Activated CD4-positive, alpha-beta memory T cell treated with anti-CD3 and anti-CD28 coated beads for 36 hours (primary cell): ENCODE results near the gene NQO1. TPM values are rescaled to one million over a fixed set of nuclear protein-coding genes. Genes with fewer than 3 reads are reported as not detected.
"Not testable (repeated sequence)": the region's sequence is repeated elsewhere in the genome, so short reads cannot be mapped to it uniquely, and the experiment has no call there.

ENCODE experiments used
- CTCF ChIA-PET: fragments of 350-600 bp; sonication (Branson Sonifier 250); formaldehyde crosslinking; loops from one replicate; lab custom pipeline; 2021; ENCODE audit warnings: antibody characterized with exemption, inconsistent platforms; lab: Charles Lee
- POLR2A ChIA-PET: fragments of 350-600 bp; sonication (Branson Sonifier 250); formaldehyde crosslinking; loops from one replicate; lab custom pipeline; 2021; ENCODE audit warnings: antibody characterized with exemption; lab: Charles Lee
- DNase-seq: peaks from one replicate; pipeline ENCODE4 v3.0.0-alpha.2; 2020
- H3K27ac Mint-ChIP-seq: one replicate; pipeline ENCODE4 v1.8.0; 2021; ENCODE audit warnings: mixed read lengths
- H3K27me3 Mint-ChIP-seq: one replicate; pipeline ENCODE4 v1.8.0; 2021; ENCODE audit warnings: mixed read lengths
- H3K36me3 Mint-ChIP-seq: one replicate; pipeline ENCODE4 v1.8.0; 2021; ENCODE audit warnings: mixed read lengths
- H3K4me1 Mint-ChIP-seq: one replicate; pipeline ENCODE4 v1.8.0; 2021; ENCODE audit warnings: low read depth, mixed read lengths
- H3K4me3 Mint-ChIP-seq: one replicate; pipeline ENCODE4 v1.8.0; 2021; ENCODE audit warnings: mild to moderate bottlenecking, mixed read lengths
- H3K9me3 Mint-ChIP-seq: one replicate; pipeline ENCODE4 v1.8.0; 2021; ENCODE audit warnings: mixed read lengths
- intact Hi-C: fragments of 100-400 bp; cut with micrococcal nuclease; formaldehyde crosslinking; loops from one replicate; pipeline ENCODE4 v1.15.1; 2023
- total RNA-seq, 2 experiments: library from RNA; stranded (reverse); gene quantifications; one replicate each; pipeline ENCODE4 v1.2.3, GENCODE V29; 2021

The NQO1 gene
- total RNA-seq, 2 experiments from 2014 or later = 14.9 to 18.2 TPM

- ChIA-PET CTCF (interaction anchor here (0.9 to 4.3 kb wide), 2 partner anchors 40 to 47 kb away, joined by 3 to 64 read pairs; no protein-coding TSS in a partner anchor), POLR2A (interaction anchor here (0.6 kb wide), 1 partner anchor 356 kb away, joined by 4 read pairs; no protein-coding TSS in a partner anchor)
- H3K36me3 Mint-ChIP-seq = peaks cover 14% of the 10 kb centered on the region
- DNase-seq, H3K9me3 Mint-ChIP-seq, H3K27ac Mint-ChIP-seq, H3K27me3 Mint-ChIP-seq, H3K4me3 Mint-ChIP-seq, intact Hi-C loops: not testable (repeated sequence)
- peaks cover 21% of the 10 kb centered on the region for H3K4me1 Mint-ChIP-seq
These were observed 31.0 kb upstream of the NQO1 start for GRCh38 chr16:69757375-69757774.

GRCh38 chr16:69756705-69757104 lies 30.3 kb upstream of the NQO1 start:
- Mint-ChIP-seq H3K9me3 (no peaks in the 10 kb centered on the region), H3K27ac (no peak overlapping the region), H3K4me3 (peak overlapping the region; percentile 6), H3K4me1 (peaks cover 26% of the 10 kb centered on the region), H3K27me3 (no peaks in the 10 kb centered on the region), H3K36me3 (peaks cover 19% of the 10 kb centered on the region)
- DNase-seq = no peak
- POLR2A ChIA-PET = interaction anchor here (0.6 kb wide), 1 partner anchor 355 kb away, joined by 4 read pairs; no protein-coding TSS in a partner anchor
- CTCF ChIA-PET = interaction anchor here (0.9 to 4.3 kb wide), 3 partner anchors 41 to 361 kb away, joined by 3 to 64 read pairs (median 6); no protein-coding TSS in a partner anchor
- intact Hi-C loops = no loop called here

GRCh38 chr16:69754469-69755310 lies 28.3 kb upstream of the NQO1 start, which contains the start of gene NOB1:
Gene NOB1 (minus strand): TSS chr16:69754926. CDS start chr16:69754910, 16 bp downstream.
- intact Hi-C loops = loop anchor here (1.0 to 2.0 kb wide), 5 partner anchors 8 to 358 kb away; partner anchors contain the start of genes NFAT5, NQO1 and WWP2
- Mint-ChIP-seq H3K27ac (peak within 1 kb of the TSS; percentile 98), H3K36me3 (peaks cover 29% of the 10 kb centered on the region), H3K27me3 (no peaks in the 10 kb centered on the region), H3K4me1 (peaks cover 23% of the 10 kb centered on the region), H3K9me3 (no peaks in the 10 kb centered on the region), H3K4me3 (peak within 1 kb of the TSS; percentile 100)
- peak; percentile 98 for DNase-seq
- ChIA-PET POLR2A (interaction anchor here (0.6 to 3.7 kb wide), 10 partner anchors 8 to 592 kb away, joined by 3 to 24 read pairs (median 4); partner anchors contain the start of genes DDX19A, NQO1 and WWP2), CTCF (interaction anchor here (0.7 to 4.3 kb wide), 31 partner anchors 9 to 424 kb away, joined by 3 to 64 read pairs (median 5); partner anchors contain the start of genes NIP7, NQO1 and PDF)

GRCh38 chr16:69754143-69754468 lies 27.7 kb upstream of the NQO1 start:
- peaks cover 32% of the 10 kb centered on the region for H3K36me3 Mint-ChIP-seq
- intact Hi-C loops = loop anchor here (1.0 to 2.0 kb wide), 4 partner anchors 8 to 189 kb away; partner anchors contain the start of genes NFAT5, NQO1 and WWP2
- peak overlapping the region; percentile 100 for H3K4me3 Mint-ChIP-seq
- no peaks in the 10 kb centered on the region for H3K9me3 Mint-ChIP-seq
- H3K27ac Mint-ChIP-seq = peak overlapping the region; percentile 98
- no peaks in the 10 kb centered on the region for H3K27me3 Mint-ChIP-seq
- H3K4me1 Mint-ChIP-seq = peaks cover 23% of the 10 kb centered on the region
- POLR2A ChIA-PET = interaction anchor here (1.0 to 3.7 kb wide), 8 partner anchors 8 to 593 kb away, joined by 3 to 24 read pairs (median 6); partner anchors contain the start of genes DDX19A, NQO1 and WWP2
- CTCF ChIA-PET = interaction anchor here (0.7 to 4.3 kb wide), 31 partner anchors 8 to 424 kb away, joined by 3 to 64 read pairs (median 5); partner anchors contain the start of genes NIP7, NQO1 and PDF
- DNase-seq = no peak

- POLR2A ChIA-PET = no interaction called here
- Mint-ChIP-seq H3K9me3 (no peaks in the 10 kb centered on the region), H3K4me1 (peaks cover 17% of the 10 kb centered on the region), H3K27ac (no peak overlapping the region), H3K4me3 (no peak overlapping the region), H3K36me3 (peaks cover 64% of the 10 kb centered on the region), H3K27me3 (no peaks in the 10 kb centered on the region)
- CTCF ChIA-PET = interaction anchor here (0.6 to 1.0 kb wide), 2 partner anchors 181 to 752 kb away, joined by 3 to 5 read pairs; no protein-coding TSS in a partner anchor
- no peak for DNase-seq
- intact Hi-C loops = no loop called here
These were observed 22.5 kb upstream of the NQO1 start for GRCh38 chr16:69748694-69749345.

GRCh38 chr16:69747115-69747514 lies 20.8 kb upstream of the NQO1 start:
- DNase-seq = no peak
- Mint-ChIP-seq H3K9me3 (no peaks in the 10 kb centered on the region), H3K27ac (no peak overlapping the region), H3K4me3 (no peak overlapping the region), H3K4me1 (peaks cover 2% of the 10 kb centered on the region), H3K36me3 (peaks cover 72% of the 10 kb centered on the region), H3K27me3 (no peaks in the 10 kb centered on the region)
- intact Hi-C loops = no loop called here
- POLR2A ChIA-PET = interaction anchor here (0.6 kb wide), 1 partner anchor 12 kb away, joined by 3 read pairs; no protein-coding TSS in a partner anchor
- CTCF ChIA-PET = interaction anchor here (0.6 kb wide), 1 partner anchor 48 kb away, joined by 3 read pairs; no protein-coding TSS in a partner anchor

GRCh38 chr16:69745959-69746358 lies 19.6 kb upstream of the NQO1 start:
- intact Hi-C loops = no loop called here
- CTCF ChIA-PET = interaction anchor here (1.2 to 1.9 kb wide), 2 partner anchors 9 to 12 kb away, joined by 4 to 10 read pairs; partner anchors contain the start of gene NOB1
- H3K9me3 Mint-ChIP-seq = no peaks in the 10 kb centered on the region
- POLR2A ChIA-PET = interaction anchor here (0.6 to 1.4 kb wide), 2 partner anchors 8 to 93 kb away, joined by 3 to 6 read pairs; partner anchors contain the start of gene NOB1
- H3K36me3 Mint-ChIP-seq = peaks cover 76% of the 10 kb centered on the region
- no peaks in the 10 kb centered on the region for H3K27me3 Mint-ChIP-seq
- DNase-seq = no peak
- no peak overlapping the region for H3K27ac Mint-ChIP-seq
- no peak overlapping the region for H3K4me3 Mint-ChIP-seq
- H3K4me1 Mint-ChIP-seq = no peaks in the 10 kb centered on the region

- POLR2A ChIA-PET = interaction anchor here (1.4 kb wide), 1 partner anchor 9 kb away, joined by 6 read pairs; the partner anchor contains the start of gene NOB1
- Mint-ChIP-seq H3K4me1 (no peaks in the 10 kb centered on the region), H3K36me3 (peaks cover 73% of the 10 kb centered on the region), H3K4me3 (no peak overlapping the region), H3K27me3 (no peaks in the 10 kb centered on the region), H3K27ac (no peak overlapping the region), H3K9me3 (no peaks in the 10 kb centered on the region)
- no peak for DNase-seq
- CTCF ChIA-PET = interaction anchor here (1.2 to 1.9 kb wide), 2 partner anchors 9 to 11 kb away, joined by 4 to 10 read pairs; partner anchors contain the start of gene NOB1
- intact Hi-C loops = no loop called here
These were observed 18.9 kb upstream of the NQO1 start for GRCh38 chr16:69745232-69745612.

- Mint-ChIP-seq H3K27me3 (no peaks in the 10 kb centered on the region), H3K4me1 (no peaks in the 10 kb centered on the region), H3K9me3 (no peaks in the 10 kb centered on the region), H3K36me3 (peaks cover 73% of the 10 kb centered on the region), H3K27ac (no peak overlapping the region), H3K4me3 (no peak overlapping the region)
- no peak for DNase-seq
- ChIA-PET CTCF (interaction anchor here (1.9 kb wide), 1 partner anchor 10 kb away, joined by 10 read pairs; the partner anchor contains the start of gene NOB1), POLR2A (no interaction called here)
- intact Hi-C loops = no loop called here
These were observed 18.2 kb upstream of the NQO1 start for GRCh38 chr16:69744363-69745231.

GRCh38 chr16:69741951-69742904 lies 15.9 kb upstream of the NQO1 start:
- H3K4me3 Mint-ChIP-seq = no peak overlapping the region
- H3K4me1 Mint-ChIP-seq = no peaks in the 10 kb centered on the region
- POLR2A ChIA-PET = interaction anchor here (0.6 to 1.1 kb wide), 2 partner anchors 8 to 174 kb away, joined by 3 read pairs; no protein-coding TSS in a partner anchor
- CTCF ChIA-PET = interaction anchor here (0.6 to 1.1 kb wide), 3 partner anchors 8 to 73 kb away, joined by 3 to 5 read pairs (median 4); partner anchors contain the start of gene NOB1
- H3K27ac Mint-ChIP-seq = no peak overlapping the region
- no peaks in the 10 kb centered on the region for H3K9me3 Mint-ChIP-seq
- H3K36me3 Mint-ChIP-seq = peaks cover 54% of the 10 kb centered on the region
- intact Hi-C loops = no loop called here
- H3K27me3 Mint-ChIP-seq = no peaks in the 10 kb centered on the region
- no peak for DNase-seq
